Immature natural killer cell (primary cell): Measurements from ENCODE around the gene NEK5. TPM values are rescaled to one million over a fixed set of nuclear protein-coding genes. Genes with fewer than 3 reads are reported as not detected.

Source experiments
- DNase-seq, 3 donors: peaks; one replicate each; pipeline ENCODE4 v3.0.0; 2022; ENCODE audit warnings: mixed read lengths in 1 of 3
- H3K27ac Mint-ChIP-seq, 6 donors: one replicate each; pipeline ENCODE4 v1.8.0; 2020; ENCODE audit warnings: mixed read lengths in 6 of 6, mild to moderate bottlenecking in 5 of 6, inconsistent platforms in 4 of 6, moderate library complexity in 3 of 6
- H3K27me3 Mint-ChIP-seq, 3 donors: one replicate each; pipeline ENCODE4 v1.8.0; 2020 to 2021; ENCODE audit warnings: low read depth in 3 of 3, mild to moderate bottlenecking in 3 of 3, mixed read lengths in 3 of 3, moderate library complexity in 3 of 3, inconsistent platforms in 1 of 3
- H3K36me3 Mint-ChIP-seq, 3 donors: one replicate each; pipeline ENCODE4 v1.8.0; 2020; ENCODE audit warnings: mixed read lengths in 3 of 3, inconsistent platforms in 2 of 3, mild to moderate bottlenecking in 2 of 3
- H3K4me1 Mint-ChIP-seq, 2 donors: one replicate each; pipeline ENCODE4 v1.8.0; 2020; ENCODE audit warnings: inconsistent platforms in 2 of 2, mild to moderate bottlenecking in 2 of 2, mixed read lengths in 2 of 2, moderate library complexity in 1 of 2
- H3K4me3 Mint-ChIP-seq, 5 donors: one replicate each; pipeline ENCODE4 v1.8.0; 2020; ENCODE audit warnings: mild to moderate bottlenecking in 5 of 5, mixed read lengths in 5 of 5, inconsistent platforms in 3 of 5, moderate library complexity in 3 of 5
- H3K9me3 Mint-ChIP-seq, 6 donors: one replicate each; pipeline ENCODE4 v1.8.0; 2020; ENCODE audit warnings: mild to moderate bottlenecking in 6 of 6, mixed read lengths in 6 of 6, inconsistent platforms in 4 of 6, moderate library complexity in 3 of 6
- polyA plus RNA-seq, 3 donors: library from polyadenylated mRNA; unstranded; fragments of 300-500 nt; fragmentation: Illumina TruSeq; gene quantifications; one replicate each; pipeline ENCODE4 v1.2.3, GENCODE V29; 2021

Gene NEK5
- polyA plus RNA-seq, 3 donors from 2014 or later = 0.07 TPM; not detected in 2

DNA sequence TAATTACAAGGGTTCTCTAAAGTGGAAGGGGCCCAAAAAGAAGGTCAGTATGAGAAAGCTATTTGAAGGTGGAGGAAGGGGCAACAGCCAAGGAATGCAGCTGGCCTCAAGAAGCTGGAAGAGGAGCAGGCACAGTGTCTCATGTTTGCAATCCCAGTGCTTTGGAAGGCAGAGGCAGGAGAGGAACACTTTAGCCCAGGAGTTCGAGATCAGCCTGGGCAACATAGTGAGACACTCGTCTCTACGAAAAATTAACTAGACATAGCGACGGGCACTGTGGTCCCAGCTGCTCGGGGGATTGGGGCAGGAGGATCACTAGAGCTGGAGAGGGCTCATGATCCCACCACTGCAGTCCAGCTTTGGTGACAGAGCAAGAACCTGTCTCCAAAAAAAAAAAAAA is 31.2 kb upstream of the NEK5 start:
- Mint-ChIP-seq H3K4me1 (peaks cover 31 to 39% of the 10 kb centered on the region in 2 donors), H3K27ac (peak overlapping the region; percentile 4 to 91 (median 84)), H3K4me3 (peak overlapping the region; percentile 87 to 98 (median 92)), H3K27me3 (peaks cover 2 to 21% (median 7%) of the 10 kb centered on the region in 3 donors), H3K36me3 (peaks cover 0 to 3% (median 3%) of the 10 kb centered on the region in 3 donors), H3K9me3 (peaks cover 0 to 2% (median 0%) of the 10 kb centered on the region in 6 donors)
- no peak for DNase-seq

DNA sequence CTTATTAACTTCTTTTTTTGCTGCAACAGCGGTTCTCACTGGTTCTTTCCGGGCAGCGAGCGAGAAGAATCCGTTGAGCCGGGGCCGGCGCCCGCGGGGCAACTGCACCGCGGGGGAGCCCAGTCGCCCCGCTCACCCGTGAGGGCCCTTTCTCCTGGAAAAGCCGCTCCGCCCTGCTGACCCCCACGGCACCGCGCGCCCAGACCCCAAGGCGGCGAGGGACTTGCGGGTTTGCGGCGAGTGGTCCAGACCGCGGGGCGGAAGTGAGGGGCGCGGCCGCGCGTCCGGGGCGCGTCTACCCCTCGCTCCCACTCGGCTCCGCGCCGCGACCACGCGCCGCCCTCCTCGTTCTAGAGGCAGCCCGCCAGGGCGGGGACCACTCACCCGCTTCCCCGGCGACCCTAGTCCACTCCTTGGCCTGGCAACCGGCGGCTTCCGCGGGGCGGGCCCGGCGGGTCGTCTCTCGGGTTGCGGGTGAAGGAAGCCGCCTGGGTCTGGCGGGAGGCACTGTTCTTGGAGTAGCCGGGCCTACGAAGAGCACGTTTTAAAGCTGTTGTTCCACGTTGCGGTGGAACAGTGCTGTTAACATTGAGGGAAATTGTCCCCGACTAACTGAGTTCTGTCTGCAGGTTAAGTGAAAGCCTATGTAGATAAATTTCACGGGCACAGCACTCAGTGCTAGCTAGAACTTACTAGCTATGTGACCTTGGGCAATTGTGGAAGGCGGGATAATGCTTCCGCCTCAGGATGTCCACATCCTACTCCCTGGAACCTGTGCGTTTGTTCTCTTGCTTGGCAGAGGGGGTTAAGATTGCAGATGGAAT is 30.5 kb upstream of the NEK5 start, which contains the start of gene NEK3:
TSS of gene NEK3 (minus strand) at position 439 of the 824 bp plus-strand sequence. CDS start 3,406 bp downstream, outside the sequence.
- peaks cover 2 to 21% (median 7%) of the 10 kb centered on the region in 3 donors for H3K27me3 Mint-ChIP-seq
- peak; percentile 64 to 81 (median 74) for DNase-seq
- peak within 1 kb of the TSS; percentile 63 to 94 (median 86) for H3K27ac Mint-ChIP-seq
- H3K9me3 Mint-ChIP-seq = peaks cover 0 to 2% (median 0%) of the 10 kb centered on the region in 6 donors
- peaks cover 31 to 39% of the 10 kb centered on the region in 2 donors for H3K4me1 Mint-ChIP-seq
- peaks cover 0 to 3% (median 3%) of the 10 kb centered on the region in 3 donors for H3K36me3 Mint-ChIP-seq
- H3K4me3 Mint-ChIP-seq = peak within 1 kb of the TSS; percentile 87 to 98 (median 92)

DNA sequence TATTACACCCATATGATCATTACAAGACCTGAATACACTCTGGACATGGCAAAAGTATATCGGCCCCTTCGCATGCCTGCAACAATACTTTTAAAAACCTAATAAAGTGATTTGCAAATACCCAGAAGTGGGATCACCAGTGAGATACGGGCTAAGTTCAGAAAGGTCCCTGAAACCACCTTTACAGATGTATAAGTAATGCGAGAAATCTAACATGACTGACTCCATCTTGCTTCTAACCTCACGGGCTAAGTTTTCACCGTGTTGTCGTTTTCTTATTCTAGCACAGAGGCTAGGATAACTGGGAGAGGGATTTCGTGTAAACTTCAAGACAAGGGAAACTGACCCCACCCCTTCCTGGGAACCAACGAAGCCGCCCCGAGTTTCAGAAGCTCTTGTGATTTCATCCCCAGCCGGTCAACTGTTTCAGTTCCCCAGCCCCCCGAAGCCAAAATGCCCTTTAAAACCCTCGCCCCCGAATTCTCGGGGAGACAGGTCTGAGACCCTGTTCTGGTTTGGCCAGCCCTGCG is 29.8 kb upstream of the NEK5 start:
- H3K9me3 Mint-ChIP-seq = peaks cover 0 to 2% (median 0%) of the 10 kb centered on the region in 6 donors
- peaks cover 31 to 39% of the 10 kb centered on the region in 2 donors for H3K4me1 Mint-ChIP-seq
- peaks cover 2 to 21% (median 5%) of the 10 kb centered on the region in 3 donors for H3K27me3 Mint-ChIP-seq
- peaks cover 0 to 2% (median 0%) of the 10 kb centered on the region in 3 donors for H3K36me3 Mint-ChIP-seq
- DNase-seq = peak in 1 of 3 donors; percentile 1
- peak overlapping the region; percentile 63 to 94 (median 82) for H3K27ac Mint-ChIP-seq
- H3K4me3 Mint-ChIP-seq = peak overlapping the region; percentile 87 to 98 (median 92)

DNA sequence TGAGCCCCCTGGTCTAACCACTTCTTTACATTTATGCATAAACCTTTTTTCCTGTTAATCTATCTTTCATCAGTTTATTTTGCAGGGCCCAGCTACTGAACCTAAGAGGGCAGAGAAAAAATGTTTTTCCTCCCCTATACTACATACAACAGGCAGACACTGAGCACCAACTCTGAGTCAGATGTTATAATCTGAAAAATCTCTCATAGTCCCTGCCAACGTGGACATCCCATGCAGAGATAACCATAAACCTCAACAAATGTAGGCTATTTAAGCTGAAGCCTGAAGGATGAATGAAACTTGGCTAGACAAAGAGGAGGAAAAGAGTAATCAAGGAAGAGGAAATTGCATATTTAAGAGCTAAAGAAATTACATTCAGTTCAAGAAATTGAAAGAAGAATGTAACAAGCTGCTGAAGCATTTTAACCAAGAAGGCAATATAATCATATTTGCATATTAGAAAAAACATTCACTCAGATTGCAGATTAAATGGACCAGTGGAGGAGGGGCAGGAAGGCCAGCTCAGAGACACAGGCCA is 27.9 kb upstream of the NEK5 start:
- Mint-ChIP-seq H3K4me1 (peaks cover 31 to 39% of the 10 kb centered on the region in 2 donors), H3K27me3 (peaks cover 2 to 21% (median 5%) of the 10 kb centered on the region in 3 donors), H3K4me3 (peak overlapping the region in 4 of 5 donors; percentile 2 to 58 (median 16)), H3K36me3 (no peaks in the 10 kb centered on the region), H3K9me3 (peaks cover 0 to 2% (median 0%) of the 10 kb centered on the region in 6 donors), H3K27ac (peak overlapping the region in 5 of 6 donors; percentile 7 to 48 (median 29))
- DNase-seq = no peak

DNA sequence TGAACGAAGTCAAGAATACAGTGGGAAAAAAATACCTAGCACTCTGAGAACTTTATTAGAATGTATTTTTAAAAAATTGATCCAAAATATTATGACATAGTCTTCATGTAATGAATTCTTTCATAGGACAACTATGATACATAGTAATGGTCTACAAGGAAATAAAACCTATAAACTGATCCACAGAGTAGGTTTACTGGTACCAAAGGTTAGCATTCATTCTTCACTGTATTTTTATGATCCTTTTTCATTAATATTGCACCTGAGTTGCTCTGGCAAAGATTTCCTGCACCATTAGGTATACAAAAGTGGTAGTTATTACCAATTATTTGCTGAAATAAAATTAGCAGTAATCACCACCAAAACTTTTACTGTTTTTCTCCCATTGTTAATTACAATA is 26.3 kb upstream of the NEK5 start:
- Mint-ChIP-seq H3K36me3 (peaks cover 4 to 8% (median 8%) of the 10 kb centered on the region in 3 donors), H3K27me3 (peaks cover 2 to 17% (median 5%) of the 10 kb centered on the region in 3 donors), H3K4me3 (no peak overlapping the region), H3K9me3 (peaks cover 0 to 2% (median 0%) of the 10 kb centered on the region in 6 donors), H3K27ac (no peak overlapping the region), H3K4me1 (peaks cover 22 to 30% of the 10 kb centered on the region in 2 donors)
- DNase-seq = no peak

DNA sequence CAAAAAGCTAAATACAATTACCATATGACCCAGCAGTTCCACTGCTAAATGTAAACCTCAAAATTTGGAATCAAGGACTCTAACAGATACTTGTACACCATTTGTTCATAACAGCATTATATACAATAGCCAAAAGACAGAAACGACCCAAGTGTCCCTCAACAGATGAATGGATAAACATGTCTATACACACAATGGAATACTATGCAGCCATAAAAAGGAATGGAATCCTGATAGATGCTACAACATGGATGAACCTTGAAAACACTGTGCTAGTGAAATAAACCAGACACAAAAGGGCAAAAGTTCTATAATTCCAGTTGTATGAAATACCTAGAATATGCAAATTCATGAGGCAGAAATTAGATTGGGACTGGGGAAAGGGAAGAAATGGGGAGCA is 18.4 kb upstream of the NEK5 start:
- peaks cover 17 to 31% (median 29%) of the 10 kb centered on the region in 3 donors for H3K36me3 Mint-ChIP-seq
- no peak overlapping the region for H3K4me3 Mint-ChIP-seq
- peaks cover 0 to 2% (median 0%) of the 10 kb centered on the region in 6 donors for H3K9me3 Mint-ChIP-seq
- DNase-seq = no peak
- no peaks in the 10 kb centered on the region for H3K4me1 Mint-ChIP-seq
- H3K27ac Mint-ChIP-seq = no peak overlapping the region
- peaks cover 0 to 1% (median 0%) of the 10 kb centered on the region in 3 donors for H3K27me3 Mint-ChIP-seq

DNA sequence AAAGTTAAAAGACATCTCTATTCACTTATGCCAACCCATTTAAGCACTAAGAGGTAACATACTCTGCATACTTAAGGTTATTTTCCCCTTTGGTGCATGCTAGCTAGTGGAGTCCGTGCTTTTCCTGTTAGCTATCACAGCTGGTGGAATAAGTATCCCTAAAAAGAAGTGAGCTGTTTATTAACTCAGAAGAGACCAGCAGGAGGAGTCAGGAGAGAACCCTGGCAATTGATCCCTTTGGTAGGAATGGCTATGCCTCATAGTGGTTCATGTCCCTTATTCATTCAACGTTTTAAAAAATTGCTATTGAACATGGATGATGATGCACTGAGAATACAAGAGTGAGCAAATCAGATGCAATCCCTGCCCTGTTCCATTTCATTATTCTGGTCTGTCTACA is 12.4 kb upstream of the NEK5 start:
- no peak overlapping the region for H3K27ac Mint-ChIP-seq
- H3K4me1 Mint-ChIP-seq = no peaks in the 10 kb centered on the region
- peaks cover 0 to 2% (median 0%) of the 10 kb centered on the region in 6 donors for H3K9me3 Mint-ChIP-seq
- no peak for DNase-seq
- peaks cover 11 to 34% (median 30%) of the 10 kb centered on the region in 3 donors for H3K36me3 Mint-ChIP-seq
- no peak overlapping the region for H3K4me3 Mint-ChIP-seq
- peaks cover 0 to 1% (median 0%) of the 10 kb centered on the region in 3 donors for H3K27me3 Mint-ChIP-seq

DNA sequence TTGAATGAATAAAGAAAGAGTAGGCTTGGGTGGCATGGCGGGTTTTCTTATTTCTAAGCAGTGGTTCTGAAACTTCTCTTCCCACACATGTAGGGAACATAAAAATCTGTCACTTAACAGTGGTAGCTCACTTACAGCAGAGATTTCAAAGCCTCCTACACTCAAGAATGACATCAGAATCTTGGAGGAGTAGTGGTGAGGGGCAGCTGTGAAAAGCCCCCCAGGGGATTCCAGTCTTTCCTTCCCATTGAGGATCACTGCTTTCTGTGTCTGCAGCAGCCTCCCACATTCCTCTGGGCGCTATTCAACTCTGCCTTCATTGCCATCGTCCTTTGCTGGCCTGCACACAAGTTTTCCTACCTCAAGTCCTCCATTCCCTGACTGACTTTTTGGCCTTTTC is 8.6 kb upstream of the NEK5 start:
- peaks cover 18 to 38% (median 37%) of the 10 kb centered on the region in 3 donors for H3K36me3 Mint-ChIP-seq
- peaks cover 0 to 4% (median 0%) of the 10 kb centered on the region in 3 donors for H3K27me3 Mint-ChIP-seq
- H3K4me1 Mint-ChIP-seq = no peaks in the 10 kb centered on the region
- no peak for DNase-seq
- H3K27ac Mint-ChIP-seq = no peak overlapping the region
- H3K9me3 Mint-ChIP-seq = peaks cover 0 to 2% (median 0%) of the 10 kb centered on the region in 6 donors
- no peak overlapping the region for H3K4me3 Mint-ChIP-seq

DNA sequence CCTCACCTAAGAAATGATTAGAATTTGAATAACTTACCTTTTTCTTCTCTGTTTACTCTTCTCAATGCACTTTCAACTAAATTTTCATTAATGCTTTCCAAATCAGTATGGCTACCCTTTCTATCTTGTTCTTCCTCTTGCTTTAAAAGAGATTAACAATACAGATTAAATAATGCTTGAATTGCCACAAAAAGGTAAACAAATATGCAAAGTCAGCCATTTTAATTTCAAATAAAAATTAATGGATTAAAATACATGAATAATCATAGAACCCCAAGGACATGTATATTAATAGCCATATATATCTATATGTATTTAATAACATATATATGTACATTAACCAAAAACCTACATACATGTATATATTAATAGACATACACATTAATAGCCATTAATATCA is 7.9 kb upstream of the NEK5 start:
- DNase-seq = no peak
- no peaks in the 10 kb centered on the region for H3K4me1 Mint-ChIP-seq
- peaks cover 0 to 4% (median 0%) of the 10 kb centered on the region in 3 donors for H3K27me3 Mint-ChIP-seq
- H3K36me3 Mint-ChIP-seq = peaks cover 23 to 40% (median 37%) of the 10 kb centered on the region in 3 donors
- H3K4me3 Mint-ChIP-seq = no peak overlapping the region
- H3K9me3 Mint-ChIP-seq = no peaks in the 10 kb centered on the region
- H3K27ac Mint-ChIP-seq = no peak overlapping the region

DNA sequence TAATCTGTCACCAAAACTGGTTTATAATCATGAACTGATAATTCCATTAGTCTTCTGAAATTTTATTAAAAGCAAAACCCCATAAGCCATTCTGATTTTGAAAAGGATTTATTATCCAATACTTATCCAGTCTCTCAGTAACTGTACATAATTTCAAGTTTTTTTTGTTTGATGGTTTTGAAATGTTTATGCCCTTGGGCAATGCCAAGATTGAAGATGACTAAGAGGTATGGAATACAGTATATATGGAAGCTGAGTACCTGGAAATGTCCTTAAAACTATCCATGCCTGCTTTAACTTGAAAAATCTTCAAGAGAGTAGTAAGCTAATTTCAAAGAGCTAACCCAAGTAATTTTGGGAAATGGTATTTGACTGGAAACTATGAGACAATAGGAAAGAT is 1.8 kb upstream of the NEK5 start:
- Mint-ChIP-seq H3K27me3 (peaks cover 0 to 13% (median 10%) of the 10 kb centered on the region in 3 donors), H3K4me1 (peaks cover 18 to 24% of the 10 kb centered on the region in 2 donors)

DNA sequence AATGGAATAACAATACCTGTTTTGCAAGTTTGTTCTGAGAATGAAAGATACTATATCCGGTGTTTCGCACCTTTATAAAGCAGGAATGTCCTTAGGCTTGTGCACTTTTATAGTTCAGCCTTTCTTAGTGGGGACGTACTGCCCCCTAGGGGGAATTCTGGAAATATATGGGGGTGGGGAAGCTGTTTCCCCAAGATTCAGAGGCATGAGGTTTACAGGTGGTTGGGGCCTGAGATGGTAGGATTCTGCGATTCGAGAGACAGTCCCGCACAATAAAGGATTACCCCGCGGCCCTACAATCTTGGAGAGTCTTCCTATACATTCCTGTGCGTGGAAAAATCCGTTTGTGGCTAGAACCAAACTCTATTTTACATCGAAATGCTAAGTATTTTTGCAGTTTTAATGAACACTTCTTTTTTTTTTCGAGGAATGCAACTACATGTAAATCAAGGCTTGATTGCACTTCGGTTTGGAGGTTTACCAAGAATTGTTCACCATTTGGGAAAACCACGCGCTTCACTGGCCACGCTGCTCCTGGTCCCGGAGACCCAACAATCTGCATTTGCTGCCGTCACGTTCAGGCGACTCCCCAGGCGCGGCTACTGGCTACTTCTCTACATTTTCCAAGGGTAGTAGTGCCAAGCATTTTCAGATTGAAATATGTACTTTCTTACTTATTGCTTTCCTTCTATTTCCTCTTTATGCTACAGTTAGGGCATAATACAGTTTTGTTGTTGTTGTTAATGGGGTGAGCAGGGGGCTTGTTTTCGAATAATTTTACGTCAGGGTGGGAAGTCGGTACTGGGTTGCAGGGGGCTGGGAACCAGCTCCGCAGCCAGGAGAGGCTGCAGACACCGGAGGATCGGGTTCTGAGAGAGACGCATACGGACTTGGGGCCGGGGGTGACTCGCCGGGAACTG is 830 bp downstream of the NEK5 start:
- DNase-seq = peak; percentile 40 to 49 (median 44)
- H3K27me3 Mint-ChIP-seq = peaks cover 0 to 13% (median 13%) of the 10 kb centered on the region in 3 donors
- peaks cover 14 to 23% (median 18%) of the 10 kb centered on the region in 3 donors for H3K36me3 Mint-ChIP-seq
- H3K4me3 Mint-ChIP-seq = peak overlapping the region; percentile 81 to 91 (median 85)
- peak overlapping the region in 1 of 6 donors; percentile 54 for H3K27ac Mint-ChIP-seq
- H3K9me3 Mint-ChIP-seq = no peaks in the 10 kb centered on the region
- H3K4me1 Mint-ChIP-seq = peaks cover 18 to 24% of the 10 kb centered on the region in 2 donors

More for the DNA sequence above, 1.8 kb upstream of the NEK5 start:
- H3K9me3 Mint-ChIP-seq = no peaks in the 10 kb centered on the region
- H3K4me3 Mint-ChIP-seq = peak overlapping the region in 1 of 5 donors; percentile 15
- DNase-seq = no peak
- no peak overlapping the region for H3K27ac Mint-ChIP-seq
- H3K36me3 Mint-ChIP-seq = peaks cover 24 to 33% (median 25%) of the 10 kb centered on the region in 3 donors

DNA sequence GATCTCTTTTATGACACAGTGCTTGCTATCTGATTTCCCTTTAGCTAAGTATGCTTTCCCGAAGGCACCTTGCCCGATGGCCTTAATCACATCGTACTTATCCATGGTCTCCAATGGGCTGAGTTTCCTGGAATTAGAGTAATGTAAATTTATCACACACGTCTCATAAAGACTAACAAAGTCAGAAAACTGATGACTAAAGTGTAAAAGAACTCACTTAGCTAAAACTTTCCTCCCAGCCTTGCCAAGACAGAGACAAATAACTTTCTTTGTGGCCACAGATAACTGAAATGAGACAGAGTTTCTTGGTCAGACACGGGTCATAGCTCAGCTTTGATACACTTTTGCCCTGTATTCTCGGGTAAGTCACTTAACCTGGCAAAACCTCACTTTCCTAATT is 1.5 kb downstream of the NEK5 start:
- no peak for DNase-seq
- Mint-ChIP-seq H3K9me3 (no peaks in the 10 kb centered on the region), H3K27me3 (peaks cover 0 to 13% (median 13%) of the 10 kb centered on the region in 3 donors), H3K4me3 (peak overlapping the region in 3 of 5 donors; percentile 10 to 85 (median 23)), H3K27ac (no peak overlapping the region), H3K36me3 (peaks cover 10 to 20% (median 14%) of the 10 kb centered on the region in 3 donors), H3K4me1 (peaks cover 18 to 24% of the 10 kb centered on the region in 2 donors)
